HG03045 (cell line): ENCODE data around the gene TBATA.
A peak's percentile ranks its signal among the peaks of the same experiment; 100 is the strongest.

Experiments used
- ATAC-seq: cut with Tn5 transposase; IDR thresholded peaks from one replicate; pipeline ENCODE4 v1.9.1; 2021; ENCODE audit warnings: mild to moderate bottlenecking, moderate library complexity; ENCODE audit not compliant: unreplicated experiment

The TBATA gene

GRCh38 chr10:70785190-70785589 lies at the start of gene TBATA:
TBATA (minus strand) TSS chr10:70785377; CDS start chr10:70783379, 1,998 bp downstream.
- no peak for ATAC-seq

GRCh38 chr10:70834441-70835151 lies 49.4 kb upstream of the TBATA start:
- no peak for ATAC-seq

GRCh38 chr10:70834021-70834420 lies 48.8 kb upstream of the TBATA start:
- no peak for ATAC-seq

GRCh38 chr10:70833601-70834000 lies 48.4 kb upstream of the TBATA start:
- ATAC-seq = no peak

GRCh38 chr10:70832852-70833528 lies 47.8 kb upstream of the TBATA start:
- no peak for ATAC-seq

GRCh38 chr10:70832221-70832620 lies 47.0 kb upstream of the TBATA start:
- ATAC-seq = no peak

- no peak for ATAC-seq
Measured at GRCh38 chr10:70830164-70830563, 45.0 kb upstream of the TBATA start.

- no peak for ATAC-seq
Measured at GRCh38 chr10:70829543-70829942, 44.4 kb upstream of the TBATA start.

- ATAC-seq = no peak
Measured at GRCh38 chr10:70828923-70829322, 43.7 kb upstream of the TBATA start.

GRCh38 chr10:70827086-70827757 lies 42.0 kb upstream of the TBATA start:
- ATAC-seq = no peak

GRCh38 chr10:70822076-70822820 lies 37.1 kb upstream of the TBATA start:
- ATAC-seq = no peak

- no peak for ATAC-seq
Measured at GRCh38 chr10:70820976-70821750, 36.0 kb upstream of the TBATA start.

- ATAC-seq = peak; percentile 39
Measured at GRCh38 chr10:70816220-70816894, 31.2 kb upstream of the TBATA start.

- peak; percentile 91 for ATAC-seq
Measured at GRCh38 chr10:70815504-70816219, 30.5 kb upstream of the TBATA start, which contains the start of gene SGPL1. SGPL1 (plus strand) TSS chr10:70815948; CDS start chr10:70816854, 906 bp downstream.

- no peak for ATAC-seq
Measured at GRCh38 chr10:70814126-70814525, 28.9 kb upstream of the TBATA start.

GRCh38 chr10:70812814-70813213 lies 27.6 kb upstream of the TBATA start:
- ATAC-seq = no peak

GRCh38 chr10:70811881-70812280 lies 26.7 kb upstream of the TBATA start:
- ATAC-seq = no peak

GRCh38 chr10:70810967-70811366 lies 25.8 kb upstream of the TBATA start:
- no peak for ATAC-seq

GRCh38 chr10:70809726-70810125 lies 24.5 kb upstream of the TBATA start:
- ATAC-seq = no peak
